NCI-H510A (cell line): Measurements from ENCODE around the gene VAMP5.
A peak's percentile ranks its signal among the peaks of the same experiment; 100 is the strongest.
"Not testable (repeated sequence)": the region's sequence is repeated elsewhere in the genome, so short reads cannot be mapped to it uniquely, and the experiment has no call there.

Experiments used
- DNase-seq: peaks from one replicate; lab custom pipeline; 2025; lab: John Stamatoyannopoulos, UW

The VAMP5 gene, protein sequence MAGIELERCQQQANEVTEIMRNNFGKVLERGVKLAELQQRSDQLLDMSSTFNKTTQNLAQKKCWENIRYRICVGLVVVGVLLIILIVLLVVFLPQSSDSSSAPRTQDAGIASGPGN

DNA sequence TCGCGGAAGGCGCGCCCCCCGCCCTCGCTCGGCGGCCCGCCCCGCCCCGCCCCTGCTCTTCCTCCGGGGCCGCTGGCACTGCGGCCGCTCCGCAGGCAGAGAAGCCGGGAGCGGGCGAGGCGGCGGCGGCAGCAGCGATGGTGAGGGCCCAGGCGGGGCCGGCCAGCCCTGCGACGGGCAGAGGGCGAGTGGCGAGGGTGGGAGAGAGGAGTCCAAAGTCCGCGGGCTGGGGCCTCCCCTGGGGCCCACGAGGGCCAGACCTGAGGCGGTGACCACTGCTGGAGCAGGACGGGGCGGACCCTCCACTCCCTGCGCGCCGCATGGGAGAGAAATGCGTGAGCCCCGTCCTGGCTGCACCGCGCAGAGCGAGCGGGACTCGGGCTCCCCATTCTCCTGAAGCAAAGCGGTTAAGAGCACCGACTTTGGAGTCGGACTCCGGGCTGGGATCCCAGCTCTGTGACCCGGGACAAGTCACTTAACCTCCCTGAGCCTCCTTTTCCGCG, at the start of gene VAMP5:
TSS of gene VAMP5 (plus strand) at position 78 of the 503 bp plus-strand sequence. CDS start at position 138, 60 bp downstream.
- DNase-seq = no peak

DNA sequence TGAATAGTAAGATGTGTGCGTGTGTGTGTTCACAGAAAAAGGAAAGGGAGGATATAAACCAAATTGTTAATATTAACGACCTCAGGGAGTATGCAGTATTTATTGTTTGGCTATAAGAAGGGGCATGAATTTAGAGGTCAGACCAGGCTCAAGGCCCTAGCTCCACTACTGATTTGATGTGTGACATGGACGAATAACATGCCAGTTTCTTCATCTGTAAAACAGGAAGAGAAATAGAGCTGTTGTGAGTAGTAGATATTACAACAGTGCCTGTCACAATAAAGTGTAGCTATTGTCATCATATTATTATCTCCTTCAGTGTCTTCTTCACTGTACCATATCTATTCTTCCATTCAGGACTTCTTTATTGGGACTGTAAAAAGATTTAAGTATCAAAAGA, 49.4 kb upstream of the VAMP5 start:
- no peak for DNase-seq

DNA sequence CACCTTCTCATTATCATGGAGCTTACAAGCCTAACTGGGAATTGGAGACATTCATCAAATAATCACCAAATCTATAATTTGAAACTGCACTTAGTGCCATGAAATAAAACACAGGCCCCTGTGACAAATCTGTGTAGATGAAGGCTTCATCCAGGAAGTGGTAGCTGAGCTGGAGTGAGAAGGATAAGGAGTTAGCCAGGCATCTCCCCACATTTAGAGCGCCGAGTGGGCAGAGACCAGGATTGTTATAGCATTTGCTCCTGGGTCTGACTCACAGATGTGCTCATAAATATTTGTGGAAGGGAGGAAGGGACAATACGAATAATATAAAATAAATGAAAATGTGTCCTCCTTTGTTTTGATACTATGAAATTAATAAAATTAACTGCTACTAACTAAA, 47.8 kb upstream of the VAMP5 start:
- DNase-seq = no peak

DNA sequence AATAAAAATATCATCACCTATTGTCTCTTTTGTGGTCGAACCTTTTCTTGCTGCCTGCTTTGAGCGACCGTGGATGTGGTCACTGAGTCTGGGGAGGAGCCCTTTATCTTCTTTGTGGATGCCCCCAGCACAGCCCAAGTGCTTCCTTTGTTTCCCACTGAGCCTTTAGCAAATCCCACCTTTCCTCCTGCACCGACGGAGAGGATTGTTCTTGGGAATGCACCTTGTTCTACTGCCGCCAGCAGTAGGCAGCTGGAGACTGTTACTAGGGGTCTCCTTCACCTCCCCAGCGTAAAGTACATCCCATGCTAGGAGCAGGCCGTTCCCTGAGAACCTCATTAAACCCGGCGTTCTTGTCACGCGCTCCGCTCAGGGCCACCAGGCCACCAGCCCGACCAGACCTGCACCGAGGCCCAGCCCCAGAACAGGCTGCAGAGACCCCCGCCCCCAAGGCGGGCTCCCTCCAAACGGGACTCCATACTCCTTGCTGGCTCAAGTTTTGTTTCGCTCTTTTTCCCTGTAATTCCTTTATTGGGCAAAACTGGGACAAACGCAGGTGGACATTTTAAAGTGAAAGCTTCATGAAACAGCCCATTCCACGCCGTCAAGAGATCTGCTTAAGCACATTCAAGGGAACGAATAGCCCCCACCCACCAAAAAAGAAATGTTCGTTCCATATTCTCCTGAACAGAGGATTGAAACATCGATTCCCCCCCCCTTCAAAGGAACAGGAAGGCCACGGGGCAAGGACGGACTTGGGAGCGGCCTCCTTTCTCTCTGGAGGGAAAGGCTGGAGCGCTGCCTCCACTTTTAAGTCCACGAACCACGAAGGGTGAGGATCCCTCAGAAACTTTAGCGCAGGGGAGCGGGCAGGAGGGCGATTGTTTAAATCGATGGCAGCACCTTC, 46.4 kb upstream of the VAMP5 start:
- DNase-seq = peak; percentile 58

DNA sequence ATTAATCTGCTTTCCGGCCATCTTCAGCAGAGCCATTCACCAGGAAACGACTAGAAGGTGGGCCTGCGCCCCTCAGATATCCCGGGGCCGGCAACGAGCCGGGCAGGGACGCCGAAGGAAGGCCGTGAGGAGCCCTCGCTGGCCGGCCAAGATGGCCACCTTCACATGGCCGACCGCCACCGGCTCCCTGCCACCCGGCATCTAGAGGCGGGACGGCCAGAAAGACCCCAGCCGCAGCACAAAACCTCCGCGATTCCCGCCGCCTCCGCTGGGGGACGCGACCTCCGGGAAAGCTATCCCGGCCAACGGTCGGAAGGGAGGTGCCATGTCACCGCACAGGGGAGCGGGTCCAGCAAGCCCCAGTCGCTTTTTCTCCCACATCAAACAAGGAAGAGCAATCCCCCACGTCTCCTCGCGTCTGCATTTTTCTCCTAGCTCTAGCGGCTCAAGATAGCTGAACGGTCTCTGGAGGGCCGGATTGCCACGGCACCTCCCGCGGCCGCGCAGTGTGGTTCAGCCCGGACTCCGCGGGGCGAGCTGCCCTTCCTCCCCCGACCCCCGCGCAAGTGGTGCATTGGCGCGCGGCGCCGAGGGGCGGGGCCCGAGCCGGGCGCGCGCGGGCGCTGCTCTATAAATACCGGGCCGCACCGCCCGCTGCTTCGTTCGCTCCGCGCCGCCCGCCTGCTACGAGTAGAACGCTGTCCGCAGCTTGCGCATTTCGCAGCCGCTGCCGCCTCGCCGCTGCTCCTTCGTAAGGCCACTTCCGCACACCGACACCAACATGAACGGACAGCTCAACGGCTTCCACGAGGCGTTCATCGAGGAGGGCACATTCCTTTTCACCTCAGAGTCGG, 45.5 kb upstream of the VAMP5 start, which contains the start of gene MAT2A:
TSS of gene MAT2A (plus strand) at position 662 of the 854 bp plus-strand sequence. CDS start at position 782, 120 bp downstream.
- DNase-seq = peak; percentile 86

DNA sequence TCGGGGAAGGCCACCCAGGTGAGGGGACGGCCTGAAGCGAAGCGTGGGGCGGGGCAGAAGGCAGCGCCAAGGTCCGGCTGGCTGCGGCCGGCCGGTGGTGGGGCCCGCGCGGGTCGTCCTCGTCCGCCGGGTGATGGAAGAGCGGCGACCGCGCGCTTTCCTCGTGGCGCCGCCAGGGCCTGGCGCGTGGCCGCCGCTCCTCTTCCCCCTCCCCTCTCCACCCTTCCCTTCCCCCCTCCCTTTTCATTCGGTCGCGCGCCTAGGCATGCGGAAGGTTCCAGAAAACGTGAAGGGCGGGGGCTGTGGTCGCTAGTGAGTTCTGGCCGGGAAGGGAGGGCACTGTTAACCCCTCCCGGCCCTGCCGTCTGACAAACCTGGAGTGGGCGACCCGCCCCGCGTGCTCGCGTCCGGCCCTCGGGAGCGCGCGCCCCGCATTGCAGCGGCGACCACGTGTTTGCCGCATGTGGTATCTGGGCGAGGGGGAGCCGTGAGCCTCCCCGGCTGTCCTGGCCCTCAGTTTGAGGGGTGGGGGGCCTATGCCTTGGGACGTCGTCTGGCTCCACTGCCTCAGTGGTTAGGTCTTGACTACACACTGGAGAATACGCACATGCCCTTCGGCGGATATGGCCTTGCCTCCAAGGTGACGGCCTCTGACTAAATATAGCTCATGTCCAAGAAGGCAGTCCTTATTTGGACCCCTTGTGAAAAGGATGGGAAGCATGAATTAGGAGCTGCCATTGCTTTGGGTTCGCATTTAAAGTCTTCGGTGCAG, 44.7 kb upstream of the VAMP5 start:
- DNase-seq = peak; percentile 43

DNA sequence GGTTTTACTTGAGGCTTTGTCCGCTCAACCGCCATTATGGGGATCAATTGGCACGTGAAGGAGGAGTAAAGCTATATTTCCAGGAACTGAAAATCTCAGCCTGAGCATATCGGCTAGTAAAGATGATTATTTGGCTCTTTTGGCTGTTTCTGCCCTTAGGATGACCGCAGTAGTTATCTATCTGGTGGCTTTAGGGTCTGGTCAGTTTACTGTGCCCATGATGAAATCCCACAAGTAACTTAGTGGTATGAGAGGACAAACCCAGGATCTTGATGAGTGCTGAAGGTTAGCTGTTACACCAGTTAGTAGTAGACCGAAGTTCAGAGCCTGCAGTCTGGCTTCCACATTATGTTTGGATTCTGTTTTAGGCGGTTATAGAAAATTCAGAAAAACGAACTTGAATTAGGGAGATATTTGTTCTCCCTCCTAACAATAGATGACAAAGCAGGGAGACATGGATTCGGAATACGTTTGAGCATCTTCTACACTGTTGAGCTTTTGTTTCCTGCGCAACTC, 44.0 kb upstream of the VAMP5 start:
- DNase-seq = no peak

DNA sequence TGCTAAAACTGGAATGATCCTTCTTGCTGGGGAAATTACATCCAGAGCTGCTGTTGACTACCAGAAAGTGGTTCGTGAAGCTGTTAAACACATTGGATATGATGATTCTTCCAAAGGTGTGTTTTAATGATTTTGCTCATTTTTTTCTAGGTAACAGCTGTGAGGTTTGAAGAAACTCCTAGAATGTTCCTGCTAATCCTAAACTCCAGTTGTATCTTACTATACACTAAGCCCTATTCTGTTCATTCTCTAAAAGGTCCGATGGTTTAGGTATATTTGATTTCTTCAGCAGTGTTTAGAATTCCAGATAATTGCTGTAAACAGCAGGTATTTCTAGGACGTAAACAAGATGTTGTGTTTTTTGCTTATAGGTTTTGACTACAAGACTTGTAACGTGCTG, 43.0 kb upstream of the VAMP5 start:
- no peak for DNase-seq

DNA sequence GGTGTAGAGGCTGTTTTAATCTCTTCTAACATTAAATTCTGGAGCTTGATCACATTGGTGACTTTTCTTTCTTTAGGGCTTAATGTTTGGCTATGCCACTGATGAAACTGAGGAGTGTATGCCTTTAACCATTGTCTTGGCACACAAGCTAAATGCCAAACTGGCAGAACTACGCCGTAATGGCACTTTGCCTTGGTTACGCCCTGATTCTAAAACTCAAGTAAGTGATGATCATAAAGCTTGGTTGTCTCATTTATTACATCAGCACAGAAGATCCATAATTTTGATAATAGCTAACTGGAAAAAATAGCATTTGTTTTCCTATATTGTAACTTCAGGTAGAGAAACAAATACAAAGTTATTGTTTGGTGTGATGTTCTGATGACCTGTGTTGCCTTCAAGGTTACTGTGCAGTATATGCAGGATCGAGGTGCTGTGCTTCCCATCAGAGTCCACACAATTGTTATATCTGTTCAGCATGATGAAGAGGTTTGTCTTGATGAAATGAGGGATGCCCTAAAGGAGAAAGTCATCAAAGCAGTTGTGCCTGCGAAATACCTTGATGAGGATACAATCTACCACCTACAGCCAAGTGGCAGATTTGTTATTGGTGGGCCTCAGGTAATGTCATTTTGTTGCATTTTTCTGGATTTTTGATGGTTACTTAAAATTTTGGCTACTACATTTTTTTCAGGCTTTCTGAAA, 42.3 kb upstream of the VAMP5 start:
- DNase-seq = no peak

DNA sequence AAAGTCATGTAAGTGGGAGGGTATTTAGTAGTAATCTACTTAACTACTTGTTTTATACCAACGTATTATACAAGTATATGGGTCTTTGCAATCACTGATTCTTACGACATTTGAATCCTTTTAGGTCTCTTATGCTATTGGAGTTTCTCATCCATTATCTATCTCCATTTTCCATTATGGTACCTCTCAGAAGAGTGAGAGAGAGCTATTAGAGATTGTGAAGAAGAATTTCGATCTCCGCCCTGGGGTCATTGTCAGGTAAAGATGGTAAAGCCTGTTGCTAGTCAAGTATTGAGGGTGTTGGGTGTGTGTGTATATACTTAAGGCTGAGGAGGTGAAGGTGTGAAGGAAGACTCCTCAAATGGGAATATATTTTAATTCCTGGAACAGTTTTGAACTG, 41.5 kb upstream of the VAMP5 start:
- no peak for DNase-seq

DNA sequence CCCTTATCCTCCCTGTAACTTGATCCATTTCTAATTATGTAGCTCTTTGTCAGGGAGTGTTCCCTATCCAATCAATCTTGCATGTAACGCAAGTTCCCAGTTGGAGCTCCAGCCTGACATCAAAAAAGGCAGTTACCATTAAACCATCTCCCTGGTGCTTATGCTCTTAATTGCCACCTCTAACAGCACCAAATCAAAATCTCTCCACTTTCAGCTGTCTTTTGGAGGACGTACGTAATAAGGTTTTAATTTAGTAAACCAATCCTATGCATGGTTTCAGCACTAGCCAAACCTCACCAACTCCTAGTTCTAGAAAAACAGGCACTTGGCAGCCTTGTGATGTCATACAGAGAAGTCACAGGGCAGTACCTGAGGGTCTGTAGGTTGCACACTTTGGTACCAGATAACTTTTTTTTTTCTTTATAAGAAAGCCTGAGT, 40.0 kb upstream of the VAMP5 start:
- DNase-seq = not testable (repeated sequence)

DNA sequence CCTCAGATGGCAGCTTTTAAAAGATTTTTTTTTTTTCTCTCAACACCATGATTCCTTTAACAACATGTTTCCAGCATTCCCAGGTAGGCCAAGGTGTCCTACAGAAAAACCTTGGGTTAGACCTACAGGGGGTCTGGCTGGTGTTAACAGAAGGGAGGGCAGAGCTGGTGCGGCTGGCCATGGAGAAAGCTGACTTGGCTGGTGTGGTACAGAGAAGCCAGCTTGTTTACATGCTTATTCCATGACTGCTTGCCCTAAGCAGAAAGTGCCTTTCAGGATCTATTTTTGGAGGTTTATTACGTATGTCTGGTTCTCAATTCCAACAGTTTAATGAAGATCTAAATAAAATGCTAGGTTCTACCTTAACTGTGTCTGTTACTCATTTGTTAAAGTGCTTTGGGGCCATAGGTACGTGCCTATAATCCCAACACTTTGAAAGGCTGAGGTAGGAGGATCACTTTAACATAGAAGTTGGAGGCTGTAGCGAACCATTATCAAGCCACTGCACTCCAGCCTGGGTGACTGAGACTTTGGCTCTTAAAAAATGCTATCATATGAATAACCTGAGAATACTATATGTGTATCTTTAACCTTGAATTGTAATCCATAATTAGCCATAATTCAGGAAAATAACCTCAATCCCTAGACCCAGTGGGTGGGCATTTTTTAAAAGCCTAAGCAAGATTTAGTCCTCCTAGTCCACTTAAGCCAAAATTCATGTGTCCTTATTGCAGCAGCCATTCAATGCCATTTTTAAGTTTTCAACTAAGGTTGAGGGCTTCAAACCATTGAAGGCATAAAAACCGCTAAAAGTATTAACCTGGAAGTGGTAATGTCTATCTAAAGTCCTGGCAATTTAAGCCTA, 39.1 kb upstream of the VAMP5 start:
- DNase-seq = not testable (repeated sequence)

DNA sequence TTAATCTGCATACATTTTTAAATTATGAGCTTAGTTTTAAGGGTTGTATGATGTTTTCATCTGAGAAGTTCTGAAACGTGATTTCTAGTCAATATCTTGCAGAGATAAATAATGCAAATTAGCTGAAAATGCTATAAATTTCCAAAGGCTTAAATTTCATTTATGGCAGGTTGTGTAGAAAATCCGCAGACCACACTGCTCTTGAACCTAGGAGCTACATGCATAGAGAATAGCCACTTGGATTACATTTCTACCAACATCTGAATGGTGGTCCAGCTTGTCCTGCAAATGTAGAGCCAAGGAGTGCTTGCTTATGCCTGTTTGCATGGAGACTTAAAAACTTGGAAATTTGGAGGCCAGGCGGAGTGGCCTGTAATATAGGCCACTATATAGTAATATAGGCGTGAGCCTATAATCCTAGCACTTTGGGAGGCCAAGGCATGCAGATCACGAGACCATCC, 38.4 kb upstream of the VAMP5 start:
- DNase-seq = no peak

DNA sequence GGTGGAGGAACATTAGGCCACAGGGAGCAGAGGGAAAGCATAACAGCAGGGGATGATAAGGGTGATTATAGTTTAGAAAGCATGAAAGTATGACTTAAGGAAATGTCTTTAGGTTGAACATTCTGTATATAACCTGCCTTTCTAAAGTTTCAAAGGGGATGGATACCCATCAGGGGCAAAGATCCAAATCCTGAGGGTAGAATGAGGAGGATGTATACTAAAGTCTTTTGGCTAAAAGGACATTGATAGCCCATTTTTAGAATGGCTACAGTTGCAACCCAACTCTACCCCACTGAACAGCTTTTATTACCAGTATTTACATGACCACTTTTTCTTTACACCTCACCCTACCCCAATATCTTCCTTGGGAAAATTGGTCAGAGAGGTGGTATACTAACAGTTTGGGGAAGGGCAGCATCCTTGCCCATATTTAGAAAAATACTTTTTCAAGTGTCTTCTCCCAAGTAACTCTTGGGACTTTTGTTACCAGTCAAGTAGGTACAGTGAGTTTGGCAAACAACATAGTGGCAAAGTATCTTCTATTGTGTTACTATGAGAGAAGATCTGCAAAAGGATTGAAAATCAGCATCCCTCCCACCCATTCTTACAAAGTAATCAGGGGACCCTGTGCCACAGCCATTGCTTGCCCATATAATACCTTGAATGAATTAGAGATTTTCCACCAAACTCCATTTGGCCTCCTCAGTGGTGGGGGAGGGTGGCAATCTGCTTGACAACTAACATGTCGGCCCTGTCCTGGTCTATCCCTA, 37.0 kb upstream of the VAMP5 start:
- no peak for DNase-seq

DNA sequence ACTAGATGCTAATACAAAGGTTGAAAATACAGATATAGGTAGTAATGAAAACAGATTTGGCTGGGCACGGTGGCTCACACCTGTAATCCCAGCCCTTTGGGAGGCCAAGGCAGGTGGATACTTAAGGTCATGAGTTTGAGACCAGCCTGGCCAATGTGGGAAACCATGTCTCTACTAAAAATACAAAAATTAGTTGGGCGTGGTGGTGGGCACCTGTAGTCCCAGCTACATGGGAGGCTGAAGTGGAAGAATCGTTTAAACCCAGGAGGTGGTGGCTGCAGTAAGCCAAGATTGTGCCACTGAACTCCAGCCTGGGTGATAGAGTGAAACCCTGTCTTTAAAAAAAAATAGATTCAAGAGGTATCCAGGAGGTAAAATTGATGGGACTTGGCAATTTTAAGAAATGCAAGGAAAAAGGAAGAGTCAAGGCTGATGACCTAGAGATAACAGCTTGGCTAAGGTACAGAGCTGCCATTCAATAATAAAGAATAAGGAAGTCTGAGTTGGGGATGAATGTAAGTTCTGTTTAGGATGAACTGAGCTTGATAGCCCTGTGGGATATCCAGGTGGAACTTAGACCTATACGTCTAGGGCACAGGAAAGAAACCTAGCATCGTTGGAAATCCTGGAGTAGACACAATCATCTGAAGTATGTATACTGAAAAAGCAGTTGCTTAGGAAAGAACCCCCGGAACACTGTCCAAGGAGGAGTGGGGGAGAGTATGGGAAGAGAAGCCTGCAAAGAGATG, 36.2 kb upstream of the VAMP5 start:
- no peak for DNase-seq

DNA sequence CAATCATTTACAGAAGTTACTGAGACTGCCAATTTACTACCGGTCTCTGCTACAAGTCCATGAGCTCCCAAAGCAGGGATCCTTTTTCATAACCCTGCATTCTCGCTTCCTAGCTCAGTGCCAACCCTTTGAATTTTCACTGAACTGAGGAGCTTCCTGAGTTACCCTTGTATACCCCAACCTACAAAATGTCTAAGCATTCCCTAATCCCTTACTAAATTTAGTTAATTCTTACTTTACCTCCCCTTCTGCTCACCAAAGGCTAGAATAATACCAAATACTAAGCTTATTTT, 35.7 kb upstream of the VAMP5 start:
- no peak for DNase-seq

DNA sequence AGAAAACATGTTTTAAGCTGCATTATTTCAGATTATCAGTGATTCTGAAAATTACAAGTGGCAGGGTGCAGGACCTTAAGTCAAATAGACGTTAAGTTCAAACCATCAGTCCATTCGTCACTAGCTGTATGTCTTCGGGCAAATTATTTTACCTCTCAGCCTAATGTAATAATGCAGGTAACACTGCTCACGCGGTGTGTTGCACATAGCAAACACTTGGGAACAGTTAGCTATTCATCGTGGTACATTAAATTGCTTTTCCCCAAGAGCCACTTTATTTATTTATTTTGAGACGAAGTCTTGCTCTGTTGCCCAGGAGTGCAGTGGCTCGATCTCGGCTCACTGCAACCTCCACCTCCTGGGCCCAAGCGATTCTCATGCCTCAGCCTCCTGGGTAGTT, 35.1 kb upstream of the VAMP5 start:
- DNase-seq = no peak

DNA sequence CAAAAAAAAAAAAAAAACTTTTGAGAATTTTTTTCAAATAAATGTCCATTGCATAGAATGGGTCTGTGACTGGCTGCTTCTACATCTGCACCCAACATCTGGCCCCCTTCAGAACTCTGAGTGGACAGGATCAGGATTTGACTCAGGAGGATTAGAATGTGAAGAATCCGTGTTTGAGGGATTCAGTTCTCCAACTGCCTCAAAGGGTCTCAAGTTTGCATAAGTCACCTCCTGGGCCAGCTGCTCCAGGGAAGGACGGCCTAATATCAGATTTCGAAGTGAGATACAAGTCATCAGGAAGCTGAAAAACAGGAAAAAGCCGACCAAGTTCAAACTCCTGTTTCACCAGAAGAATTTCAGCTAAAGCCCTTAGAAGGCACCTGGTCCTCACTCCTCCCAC, 34.4 kb upstream of the VAMP5 start:
- DNase-seq = no peak
